ENCODE results near the gene CD19.

The CD19 gene

DNA sequence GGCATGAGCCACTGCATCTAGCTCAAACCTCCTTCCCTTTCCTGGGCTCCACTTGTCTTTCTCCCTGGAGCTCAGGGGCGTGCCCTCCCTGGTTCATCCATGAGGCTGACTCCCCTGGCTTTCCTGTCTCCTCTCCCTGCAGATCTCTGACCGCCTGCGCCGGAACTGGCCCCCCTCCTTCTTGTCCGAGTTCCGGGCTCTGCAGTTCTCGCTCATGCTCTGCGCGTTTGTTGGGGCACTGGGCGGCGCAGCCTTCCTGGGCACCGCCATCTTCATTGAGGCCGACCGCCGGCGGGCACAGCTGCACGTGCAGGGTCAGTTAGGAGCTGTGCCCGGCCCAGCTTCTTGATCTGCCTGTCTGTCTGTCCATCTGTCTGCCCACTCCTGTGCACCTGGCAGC is 51.9 kb downstream of the CD19 start:
- Histone ChIP-seq H3K27ac (ENCODE audit: low read length) (no peak overlapping the region), H3K36me3 (ENCODE audit: control insufficient read depth in 1 of 2, insufficient read depth in 2 of 2, low read length in 2 of 2) (peaks cover 15 to 77% of the 10 kb centered on the region in 2 donors)

DNA sequence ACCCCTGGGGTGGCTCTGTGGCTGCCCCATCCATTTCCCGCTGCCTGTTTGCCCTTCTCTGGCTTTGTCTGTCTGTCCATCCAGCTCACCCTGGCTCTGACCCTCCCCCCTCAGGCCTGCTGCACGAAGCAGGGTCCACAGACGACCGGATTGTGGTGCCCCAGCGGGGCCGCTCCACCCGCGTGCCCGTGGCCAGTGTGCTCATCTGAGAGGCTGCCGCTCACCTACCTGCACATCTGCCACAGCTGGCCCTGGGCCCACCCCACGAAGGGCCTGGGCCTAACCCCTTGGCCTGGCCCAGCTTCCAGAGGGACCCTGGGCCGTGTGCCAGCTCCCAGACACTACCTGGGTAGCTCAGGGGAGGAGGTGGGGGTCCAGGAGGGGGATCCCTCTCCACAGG is 52.3 kb downstream of the CD19 start:
- Histone ChIP-seq H3K27me3 (ENCODE audit: low read depth, low read length) (no peaks in the 10 kb centered on the region), H3K27ac (ENCODE audit: low read length) (no peak overlapping the region)

More for the DNA sequence above, 51.9 kb downstream of the CD19 start:
- H3K9me3 ChIP-seq (ENCODE audit: control insufficient read depth in 1 of 2, low read length in 2 of 2), result peaks cover 4% of the 10 kb centered on the region in 2 donors
- no peaks in the 10 kb centered on the region for H3K4me1 ChIP-seq (ENCODE audit: control insufficient read depth in 1 of 2, insufficient read depth in 2 of 2, low read length in 2 of 2)
- no peaks in the 10 kb centered on the region for H3K27me3 ChIP-seq (ENCODE audit: low read depth, low read length)
- no peak overlapping the region for H3K4me3 ChIP-seq (ENCODE audit: low read depth in 1 of 2, low read length in 2 of 2)

DNA sequence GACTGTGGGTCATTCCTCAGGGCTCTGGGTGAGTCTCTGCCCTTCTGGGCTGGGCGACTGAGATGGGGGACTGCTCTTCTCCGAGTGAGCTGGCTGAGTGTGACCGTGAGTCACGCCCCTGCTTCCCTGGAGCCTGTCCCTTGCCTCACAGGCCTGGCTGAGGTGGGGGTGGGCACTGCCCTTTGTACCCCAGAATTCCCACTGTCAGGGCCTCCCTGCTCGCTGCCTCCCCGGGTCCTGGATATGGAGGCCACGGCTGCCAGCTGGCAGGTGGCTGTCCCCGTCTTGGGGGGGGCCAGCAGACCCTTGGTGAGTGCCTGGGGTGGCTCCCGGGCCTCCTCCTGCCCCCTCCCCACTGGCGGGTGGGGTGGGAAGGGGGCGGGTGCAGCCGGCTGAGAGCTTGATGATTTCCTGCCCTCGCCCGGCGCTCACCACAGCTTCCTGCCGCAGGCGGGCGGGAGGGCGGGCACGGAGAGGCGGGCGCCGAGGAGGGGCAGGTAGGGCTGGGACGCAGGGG is 52.9 kb downstream of the CD19 start, which contains the start of gene LAT:
Gene LAT (plus strand): TSS at position 434 of the 517 bp plus-strand sequence. CDS start 366 bp downstream, outside the sequence.
- Histone ChIP-seq H3K36me3 (ENCODE audit: control insufficient read depth in 1 of 2, insufficient read depth in 2 of 2, low read length in 2 of 2) (peaks cover 15 to 77% of the 10 kb centered on the region in 2 donors), H3K27ac (ENCODE audit: low read length) (no peak within 1 kb of the TSS), H3K4me1 (ENCODE audit: control insufficient read depth in 1 of 2, insufficient read depth in 2 of 2, low read length in 2 of 2) (no peaks in the 10 kb centered on the region), H3K9me3 (ENCODE audit: control insufficient read depth in 1 of 2, low read length in 2 of 2) (peaks cover 4% of the 10 kb centered on the region in 2 donors), H3K27me3 (ENCODE audit: low read depth, low read length) (no peaks in the 10 kb centered on the region), H3K4me3 (ENCODE audit: low read depth in 1 of 2, low read length in 2 of 2) (no peak within 1 kb of the TSS)

More for the DNA sequence above, 52.3 kb downstream of the CD19 start:
- Histone ChIP-seq H3K36me3 (ENCODE audit: control insufficient read depth in 1 of 2, insufficient read depth in 2 of 2, low read length in 2 of 2) (peaks cover 15 to 74% of the 10 kb centered on the region in 2 donors), H3K9me3 (ENCODE audit: control insufficient read depth in 1 of 2, low read length in 2 of 2) (peaks cover 4% of the 10 kb centered on the region in 2 donors), H3K4me3 (ENCODE audit: low read depth in 1 of 2, low read length in 2 of 2) (no peak overlapping the region), H3K4me1 (ENCODE audit: control insufficient read depth in 1 of 2, insufficient read depth in 2 of 2, low read length in 2 of 2) (no peaks in the 10 kb centered on the region)

DNA sequence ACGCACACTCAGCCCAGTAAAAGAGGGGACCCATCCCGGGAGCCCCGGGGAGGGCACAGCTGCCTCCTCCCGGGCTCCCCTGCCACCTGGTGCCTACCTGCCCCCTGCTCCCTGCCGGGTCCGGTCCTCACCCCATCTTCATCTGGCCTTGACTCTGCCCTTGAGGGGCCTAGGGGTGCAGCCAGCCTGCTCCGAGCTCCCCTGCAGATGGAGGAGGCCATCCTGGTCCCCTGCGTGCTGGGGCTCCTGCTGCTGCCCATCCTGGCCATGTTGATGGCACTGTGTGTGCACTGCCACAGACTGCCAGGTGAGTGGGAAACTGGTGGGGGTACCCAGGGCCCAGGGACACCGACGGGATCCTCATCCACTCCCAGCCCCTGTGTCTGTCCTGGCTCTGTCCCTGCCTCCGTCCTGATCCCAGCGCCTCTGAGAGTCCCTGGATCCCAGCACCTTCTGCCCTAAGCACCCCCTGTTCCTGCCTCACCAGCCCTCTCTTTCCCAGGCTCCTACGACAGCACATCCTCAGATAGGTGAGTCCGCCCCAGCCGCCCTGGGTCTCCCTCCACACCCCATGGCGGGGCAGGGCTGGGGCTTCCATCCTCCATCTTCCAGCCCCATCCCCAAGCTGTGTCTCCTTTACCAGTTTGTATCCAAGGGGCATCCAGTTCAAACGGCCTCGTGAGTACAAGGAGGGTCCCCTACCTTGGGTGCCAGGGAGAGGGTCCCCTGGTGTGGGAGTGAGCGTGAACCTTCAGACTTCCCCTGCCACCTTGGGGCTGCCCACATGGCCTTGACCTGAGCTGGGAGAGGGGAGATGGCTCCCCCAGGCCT is 53.7 kb downstream of the CD19 start:
- Histone ChIP-seq H3K27me3 (ENCODE audit: low read depth, low read length) (no peaks in the 10 kb centered on the region), H3K9me3 (ENCODE audit: control insufficient read depth in 1 of 2, low read length in 2 of 2) (peaks cover 4% of the 10 kb centered on the region in 2 donors), H3K4me3 (ENCODE audit: low read depth in 1 of 2, low read length in 2 of 2) (no peak overlapping the region), H3K27ac (ENCODE audit: low read length) (no peak overlapping the region), H3K4me1 (ENCODE audit: control insufficient read depth in 1 of 2, insufficient read depth in 2 of 2, low read length in 2 of 2) (no peaks in the 10 kb centered on the region), H3K36me3 (ENCODE audit: control insufficient read depth in 1 of 2, insufficient read depth in 2 of 2, low read length in 2 of 2) (peaks cover 15 to 78% of the 10 kb centered on the region in 2 donors)

DNA sequence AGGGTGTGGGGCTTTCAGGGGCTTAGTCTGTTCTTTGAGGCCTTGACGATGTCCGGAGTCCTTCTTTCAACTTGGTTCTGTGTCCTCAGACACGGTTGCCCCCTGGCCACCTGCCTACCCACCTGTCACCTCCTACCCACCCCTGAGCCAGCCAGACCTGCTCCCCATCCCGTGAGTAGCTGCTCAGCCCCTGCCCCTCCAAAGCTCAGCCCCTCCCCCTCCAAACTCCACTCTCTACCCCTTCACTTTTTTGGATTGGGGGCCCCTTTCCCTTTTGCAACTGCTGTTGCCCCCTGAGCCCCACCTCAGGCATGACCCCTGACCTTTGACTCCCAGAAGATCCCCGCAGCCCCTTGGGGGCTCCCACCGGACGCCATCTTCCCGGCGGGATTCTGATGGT is 54.3 kb downstream of the CD19 start:
- Histone ChIP-seq H3K36me3 (ENCODE audit: control insufficient read depth in 1 of 2, insufficient read depth in 2 of 2, low read length in 2 of 2) (peaks cover 11 to 74% of the 10 kb centered on the region in 2 donors), H3K27ac (ENCODE audit: low read length) (no peak overlapping the region)

DNA sequence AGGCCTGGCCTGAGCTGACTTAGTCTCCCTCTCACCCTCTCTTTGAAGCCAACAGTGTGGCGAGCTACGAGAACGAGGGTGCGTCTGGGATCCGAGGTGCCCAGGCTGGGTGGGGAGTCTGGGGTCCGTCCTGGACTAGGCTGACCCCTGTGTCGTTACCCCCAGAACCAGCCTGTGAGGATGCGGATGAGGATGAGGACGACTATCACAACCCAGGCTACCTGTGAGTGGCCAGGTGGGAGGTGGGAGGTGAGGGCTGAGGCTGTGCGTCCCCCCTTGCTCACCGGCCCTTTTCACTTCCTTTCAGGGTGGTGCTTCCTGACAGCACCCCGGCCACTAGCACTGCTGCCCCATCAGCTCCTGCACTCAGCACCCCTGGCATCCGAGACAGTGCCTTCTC is 54.7 kb downstream of the CD19 start:
- peaks cover 7 to 70% of the 10 kb centered on the region in 2 donors for H3K36me3 ChIP-seq (ENCODE audit: control insufficient read depth in 1 of 2, insufficient read depth in 2 of 2, low read length in 2 of 2)
- no peak overlapping the region for H3K4me3 ChIP-seq (ENCODE audit: low read depth in 1 of 2, low read length in 2 of 2)
- no peak overlapping the region for H3K27ac ChIP-seq (ENCODE audit: low read length)
- peaks cover 2 to 4% of the 10 kb centered on the region in 2 donors for H3K9me3 ChIP-seq (ENCODE audit: control insufficient read depth in 1 of 2, low read length in 2 of 2)
- H3K4me1 ChIP-seq (ENCODE audit: control insufficient read depth in 1 of 2, insufficient read depth in 2 of 2, low read length in 2 of 2), result no peaks in the 10 kb centered on the region
- H3K27me3 ChIP-seq (ENCODE audit: low read depth, low read length), result no peaks in the 10 kb centered on the region

More for the DNA sequence above, 54.3 kb downstream of the CD19 start:
- Histone ChIP-seq H3K27me3 (ENCODE audit: low read depth, low read length) (no peaks in the 10 kb centered on the region), H3K4me3 (ENCODE audit: low read depth in 1 of 2, low read length in 2 of 2) (no peak overlapping the region), H3K4me1 (ENCODE audit: control insufficient read depth in 1 of 2, insufficient read depth in 2 of 2, low read length in 2 of 2) (no peaks in the 10 kb centered on the region), H3K9me3 (ENCODE audit: control insufficient read depth in 1 of 2, low read length in 2 of 2) (peaks cover 4% of the 10 kb centered on the region in 2 donors)

DNA sequence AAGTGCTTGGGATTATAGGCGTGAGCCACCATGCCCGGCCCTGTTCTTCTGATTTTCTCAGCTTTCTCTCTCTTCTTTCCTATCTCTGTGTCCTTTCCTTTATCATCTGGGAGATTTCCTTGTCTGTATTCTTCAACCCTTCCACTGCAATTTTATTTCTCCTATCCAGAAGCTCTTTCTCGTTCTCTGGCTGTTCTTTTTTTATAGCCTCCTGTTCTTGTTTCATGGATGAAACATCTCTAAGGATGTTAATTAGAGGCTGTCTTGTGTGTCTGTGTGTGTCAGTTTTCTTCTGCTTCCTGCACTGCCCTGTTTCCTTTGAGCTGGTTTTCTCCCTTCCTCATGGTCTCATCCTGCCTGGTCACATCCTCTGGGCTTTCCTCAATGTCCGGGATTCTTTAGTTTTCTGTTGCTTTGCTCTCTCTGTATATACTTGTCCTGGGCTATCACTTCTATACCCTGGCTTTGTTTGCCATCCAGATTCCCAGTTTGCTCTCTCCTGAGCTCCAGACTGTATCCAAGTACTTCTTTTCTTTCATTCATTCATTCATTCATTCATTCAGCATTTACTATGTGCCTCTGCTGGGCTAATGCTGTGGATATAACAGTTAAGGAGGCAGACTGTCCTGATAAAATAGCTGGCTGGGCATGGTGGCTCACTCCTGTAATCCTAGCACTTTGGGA is 55.5 kb downstream of the CD19 start:
- no peak overlapping the region for H3K4me3 ChIP-seq (ENCODE audit: low read depth in 1 of 2, low read length in 2 of 2)
- H3K36me3 ChIP-seq (ENCODE audit: control insufficient read depth in 1 of 2, insufficient read depth in 2 of 2, low read length in 2 of 2), result peaks cover 0 to 62% of the 10 kb centered on the region in 2 donors
- H3K27ac ChIP-seq (ENCODE audit: low read length), result no peak overlapping the region
- H3K4me1 ChIP-seq (ENCODE audit: control insufficient read depth in 1 of 2, insufficient read depth in 2 of 2, low read length in 2 of 2), result no peaks in the 10 kb centered on the region
- no peaks in the 10 kb centered on the region for H3K27me3 ChIP-seq (ENCODE audit: low read depth, low read length)
- H3K9me3 ChIP-seq (ENCODE audit: control insufficient read depth in 1 of 2, low read length in 2 of 2), result peaks cover 0 to 4% of the 10 kb centered on the region in 2 donors

Data from muscle layer of duodenum (tissue), 2 donors.